Caco-2 (cell line): Measurements from ENCODE around the gene KIF26B. TPM values are rescaled to one million over a fixed set of nuclear protein-coding genes. Genes with fewer than 3 reads are reported as not detected.

ENCODE experiments used
- BruUV-seq: library from RNA; stranded (reverse); fragments of 400-500 nt; replicated peaks from 2 replicates; lab custom pipeline; 2021; lab: Mats Ljungman, UMichigan
- CTCF ChIA-PET: fragments of 300-600 bp; sonication (Branson Sonifier 250); formaldehyde crosslinking; loops from one replicate; lab custom pipeline; 2022; ENCODE audit warnings: antibody characterized with exemption; lab: Charles Lee
- POLR2A ChIA-PET: fragments of 300-600 bp; sonication (Branson Sonifier 250); formaldehyde crosslinking; loops from one replicate; lab custom pipeline; 2022; ENCODE audit warnings: antibody characterized with exemption; lab: Charles Lee
- DNase-seq, 2 experiments: peaks; one replicate each; pipeline versions ENCODE4 v3.0.0 to v3.0.0-alpha.2; 2020 to 2022
- H3K27me3 ChIP-seq: replicated peaks from 2 replicates; pipeline ENCODE4 v1.6.0; 2011; ENCODE audit warnings: low read length; ENCODE audit not compliant: control insufficient read depth, insufficient read depth
- H3K36me3 ChIP-seq: 2 replicates; pipeline ENCODE4 v1.5.1; 2011; ENCODE audit warnings: low read length; ENCODE audit not compliant: control insufficient read depth, insufficient read depth
- H3K4me1 ChIP-seq: fragments of 250-450 bp; sonication (Bioruptor Pico); 2 replicates; pipeline ENCODE4 v1.5.1; 2020; ENCODE audit warnings: mild to moderate bottlenecking
- H3K4me3 ChIP-seq: 2 replicates; pipeline ENCODE4 v1.5.1; 2011; ENCODE audit warnings: low read depth, mild to moderate bottlenecking, control low read depth, low read length
- H3K9me3 ChIP-seq: fragments of 250-450 bp; sonication (Bioruptor Pico); 2 replicates; pipeline ENCODE4 v1.5.1; 2020; ENCODE audit warnings: mild to moderate bottlenecking, moderate library complexity
- H3K27ac Mint-ChIP-seq: one replicate; pipeline ENCODE4 v1.8.0; 2022; ENCODE audit warnings: mixed read lengths; ENCODE audit not compliant: unreplicated experiment
- H3K27me3 Mint-ChIP-seq: one replicate; pipeline ENCODE4 v1.8.0; 2022; ENCODE audit warnings: mixed read lengths; ENCODE audit not compliant: insufficient read depth, unreplicated experiment
- H3K36me3 Mint-ChIP-seq: one replicate; pipeline ENCODE4 v1.8.0; 2022; ENCODE audit warnings: mild to moderate bottlenecking, mixed read lengths; ENCODE audit not compliant: insufficient read depth, unreplicated experiment
- H3K4me1 Mint-ChIP-seq: one replicate; pipeline ENCODE4 v1.8.0; 2022; ENCODE audit warnings: low read depth, mixed read lengths; ENCODE audit not compliant: unreplicated experiment
- H3K4me3 Mint-ChIP-seq: one replicate; pipeline ENCODE4 v1.8.0; 2022; ENCODE audit warnings: mild to moderate bottlenecking, moderate library complexity, mixed read lengths; ENCODE audit not compliant: unreplicated experiment
- H3K9me3 Mint-ChIP-seq: one replicate; pipeline ENCODE4 v1.8.0; 2022; ENCODE audit warnings: mixed read lengths; ENCODE audit not compliant: unreplicated experiment
- intact Hi-C: fragments of 100-400 bp; cut with micrococcal nuclease; formaldehyde crosslinking; loops from one replicate; pipeline ENCODE4 v1.10.0; 2022; ENCODE audit not compliant: unreplicated experiment
- total RNA-seq: library from RNA; stranded (reverse); gene quantifications from 2 replicates; pipeline ENCODE4 v1.2.3, GENCODE V29; 2022
- TF ChIP-seq, protein P1 (sequence below), 2 experiments: fragments of 200-600 bp in 1 of 2; IDR thresholded peaks; 1 replicate in 1 of 2; 2 replicates in 1 of 2; pipeline versions ENCODE4 v1.5.1 to v1.8.0; 2011 to 2022; ENCODE audit warnings: antibody characterized with exemption in 1 of 2, control low read depth in 1 of 2, inconsistent platforms in 1 of 2, low read depth in 1 of 2, low read length in 1 of 2, mild to moderate bottlenecking in 1 of 2, moderate library complexity in 1 of 2; ENCODE audit not compliant: insufficient read depth in 1 of 2, severe bottlenecking in 1 of 2, unreplicated experiment in 1 of 2

KIF26B gene
- total RNA-seq, 1 experiment from 2014 or later, result 4.9 TPM

GRCh38 chr1:245580651-245581050 lies 425.9 kb downstream of the KIF26B start:
- Histone ChIP-seq H3K9me3 (no peaks in the 10 kb centered on the region), H3K4me1 (no peaks in the 10 kb centered on the region), H3K27me3 (no peaks in the 10 kb centered on the region), H3K4me3 (no peak overlapping the region), H3K36me3 (no peaks in the 10 kb centered on the region)
- TF ChIP-seq, protein P1, sequence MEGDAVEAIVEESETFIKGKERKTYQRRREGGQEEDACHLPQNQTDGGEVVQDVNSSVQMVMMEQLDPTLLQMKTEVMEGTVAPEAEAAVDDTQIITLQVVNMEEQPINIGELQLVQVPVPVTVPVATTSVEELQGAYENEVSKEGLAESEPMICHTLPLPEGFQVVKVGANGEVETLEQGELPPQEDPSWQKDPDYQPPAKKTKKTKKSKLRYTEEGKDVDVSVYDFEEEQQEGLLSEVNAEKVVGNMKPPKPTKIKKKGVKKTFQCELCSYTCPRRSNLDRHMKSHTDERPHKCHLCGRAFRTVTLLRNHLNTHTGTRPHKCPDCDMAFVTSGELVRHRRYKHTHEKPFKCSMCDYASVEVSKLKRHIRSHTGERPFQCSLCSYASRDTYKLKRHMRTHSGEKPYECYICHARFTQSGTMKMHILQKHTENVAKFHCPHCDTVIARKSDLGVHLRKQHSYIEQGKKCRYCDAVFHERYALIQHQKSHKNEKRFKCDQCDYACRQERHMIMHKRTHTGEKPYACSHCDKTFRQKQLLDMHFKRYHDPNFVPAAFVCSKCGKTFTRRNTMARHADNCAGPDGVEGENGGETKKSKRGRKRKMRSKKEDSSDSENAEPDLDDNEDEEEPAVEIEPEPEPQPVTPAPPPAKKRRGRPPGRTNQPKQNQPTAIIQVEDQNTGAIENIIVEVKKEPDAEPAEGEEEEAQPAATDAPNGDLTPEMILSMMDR (IDR thresholded peaks at IDR 0.05; ENCODE audit: insufficient read depth in 1 of 2, low read depth in 1 of 2, low read length in 1 of 2, severe bottlenecking in 1 of 2, unreplicated experiment in 1 of 2), result no peak
- ChIA-PET POLR2A (no interaction called here), CTCF (no interaction called here)
- H3K27ac Mint-ChIP-seq, result no peak overlapping the region
- no peaks in the 10 kb centered on the region for H3K36me3 Mint-ChIP-seq
- H3K4me1 Mint-ChIP-seq, result no peaks in the 10 kb centered on the region
- H3K27me3 Mint-ChIP-seq, result no peaks in the 10 kb centered on the region
- H3K9me3 Mint-ChIP-seq, result no peaks in the 10 kb centered on the region
- no TSS peak for BruUV-seq
- DNase-seq, result no peak
- H3K4me3 Mint-ChIP-seq, result no peak overlapping the region
- intact Hi-C loops, result no loop called here

GRCh38 chr1:245582026-245582425 lies 427.2 kb downstream of the KIF26B start:
- intact Hi-C loops, result no loop called here
- no peaks in the 10 kb centered on the region for H3K9me3 ChIP-seq
- no peaks in the 10 kb centered on the region for H3K4me1 ChIP-seq
- Mint-ChIP-seq H3K4me3 (no peak overlapping the region), H3K27me3 (no peaks in the 10 kb centered on the region), H3K27ac (no peak overlapping the region), H3K9me3 (no peaks in the 10 kb centered on the region), H3K36me3 (no peaks in the 10 kb centered on the region), H3K4me1 (no peaks in the 10 kb centered on the region)
- H3K36me3 ChIP-seq, result no peaks in the 10 kb centered on the region
- ChIA-PET CTCF (no interaction called here), POLR2A (no interaction called here)
- TF ChIP-seq, protein P1 (IDR thresholded peaks at IDR 0.05; ENCODE audit: insufficient read depth in 1 of 2, low read depth in 1 of 2, low read length in 1 of 2, severe bottlenecking in 1 of 2, unreplicated experiment in 1 of 2), result no peak
- no TSS peak for BruUV-seq
- H3K4me3 ChIP-seq, result no peak overlapping the region
- no peak for DNase-seq
- H3K27me3 ChIP-seq, result no peaks in the 10 kb centered on the region

DNA sequence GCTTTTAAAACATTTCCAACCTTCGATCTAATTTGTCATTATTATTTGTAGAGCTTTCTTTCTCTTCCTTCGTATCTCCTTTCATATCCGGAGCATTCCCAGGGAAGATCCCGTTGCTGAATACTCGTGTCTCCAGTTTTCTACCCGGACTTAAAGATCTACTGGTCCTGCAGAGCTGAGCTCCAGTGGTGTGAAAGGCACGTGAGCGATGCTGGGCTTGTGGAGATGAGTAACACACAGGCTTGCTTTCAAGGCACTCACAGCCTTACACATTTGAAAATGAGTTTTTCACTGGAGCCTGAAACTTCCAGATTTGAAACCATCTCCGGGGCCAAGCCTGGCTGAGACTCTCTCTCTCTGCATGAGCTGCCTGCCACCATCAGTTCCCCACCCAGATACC lies 428.3 kb downstream of the KIF26B start:
- Mint-ChIP-seq H3K27ac (no peak overlapping the region), H3K27me3 (no peaks in the 10 kb centered on the region), H3K9me3 (no peaks in the 10 kb centered on the region), H3K4me1 (no peaks in the 10 kb centered on the region), H3K4me3 (no peak overlapping the region), H3K36me3 (no peaks in the 10 kb centered on the region)
- CTCF ChIA-PET, result no interaction called here
- no peak overlapping the region for H3K4me3 ChIP-seq
- H3K36me3 ChIP-seq, result no peaks in the 10 kb centered on the region
- TF ChIP-seq, protein P1 (IDR thresholded peaks at IDR 0.05; ENCODE audit: insufficient read depth in 1 of 2, low read depth in 1 of 2, low read length in 1 of 2, severe bottlenecking in 1 of 2, unreplicated experiment in 1 of 2), result no peak
- BruUV-seq, result no TSS peak
- no peaks in the 10 kb centered on the region for H3K27me3 ChIP-seq
- POLR2A ChIA-PET, result no interaction called here
- no peak for DNase-seq
- H3K9me3 ChIP-seq, result no peaks in the 10 kb centered on the region
- intact Hi-C loops, result no loop called here
- H3K4me1 ChIP-seq, result no peaks in the 10 kb centered on the region
